VCaP (cell line): ENCODE data around the gene UGT1A3.

ENCODE experiments used
- H3K27ac ChIP-seq: fragments of 450-650 bp; 2 replicates; pipeline ENCODE4 v1.5.1; 2017
- TF ChIP-seq, protein P1 (sequence below): fragments of 450-650 bp; conservative IDR thresholded peaks from 2 replicates; pipeline ENCODE4 v1.5.1; 2017; ENCODE audit warnings: mild to moderate bottlenecking, moderate library complexity

The UGT1A3 gene

DNA sequence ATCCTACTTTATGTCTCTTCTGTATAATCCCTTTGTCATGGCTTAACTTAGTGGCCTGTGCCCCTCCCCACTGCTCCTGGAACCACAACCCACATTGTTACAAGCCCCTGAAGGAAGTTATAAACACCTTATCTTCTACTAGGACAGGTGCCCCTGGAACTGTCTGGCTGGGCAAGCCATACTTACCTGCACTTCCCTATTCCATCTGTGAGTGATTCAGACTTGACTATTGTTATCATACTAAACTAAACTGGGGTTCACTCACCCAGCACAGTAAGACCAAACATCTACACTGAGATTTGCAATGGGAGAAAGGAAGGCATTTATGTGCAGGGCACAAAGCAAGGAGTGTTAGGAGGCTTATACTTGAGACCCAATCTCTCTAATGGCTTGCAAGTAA, 39.8 kb upstream of the UGT1A3 start:
- TF ChIP-seq, protein P1, sequence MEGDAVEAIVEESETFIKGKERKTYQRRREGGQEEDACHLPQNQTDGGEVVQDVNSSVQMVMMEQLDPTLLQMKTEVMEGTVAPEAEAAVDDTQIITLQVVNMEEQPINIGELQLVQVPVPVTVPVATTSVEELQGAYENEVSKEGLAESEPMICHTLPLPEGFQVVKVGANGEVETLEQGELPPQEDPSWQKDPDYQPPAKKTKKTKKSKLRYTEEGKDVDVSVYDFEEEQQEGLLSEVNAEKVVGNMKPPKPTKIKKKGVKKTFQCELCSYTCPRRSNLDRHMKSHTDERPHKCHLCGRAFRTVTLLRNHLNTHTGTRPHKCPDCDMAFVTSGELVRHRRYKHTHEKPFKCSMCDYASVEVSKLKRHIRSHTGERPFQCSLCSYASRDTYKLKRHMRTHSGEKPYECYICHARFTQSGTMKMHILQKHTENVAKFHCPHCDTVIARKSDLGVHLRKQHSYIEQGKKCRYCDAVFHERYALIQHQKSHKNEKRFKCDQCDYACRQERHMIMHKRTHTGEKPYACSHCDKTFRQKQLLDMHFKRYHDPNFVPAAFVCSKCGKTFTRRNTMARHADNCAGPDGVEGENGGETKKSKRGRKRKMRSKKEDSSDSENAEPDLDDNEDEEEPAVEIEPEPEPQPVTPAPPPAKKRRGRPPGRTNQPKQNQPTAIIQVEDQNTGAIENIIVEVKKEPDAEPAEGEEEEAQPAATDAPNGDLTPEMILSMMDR = no peak
- H3K27ac ChIP-seq = no peak overlapping the region

DNA sequence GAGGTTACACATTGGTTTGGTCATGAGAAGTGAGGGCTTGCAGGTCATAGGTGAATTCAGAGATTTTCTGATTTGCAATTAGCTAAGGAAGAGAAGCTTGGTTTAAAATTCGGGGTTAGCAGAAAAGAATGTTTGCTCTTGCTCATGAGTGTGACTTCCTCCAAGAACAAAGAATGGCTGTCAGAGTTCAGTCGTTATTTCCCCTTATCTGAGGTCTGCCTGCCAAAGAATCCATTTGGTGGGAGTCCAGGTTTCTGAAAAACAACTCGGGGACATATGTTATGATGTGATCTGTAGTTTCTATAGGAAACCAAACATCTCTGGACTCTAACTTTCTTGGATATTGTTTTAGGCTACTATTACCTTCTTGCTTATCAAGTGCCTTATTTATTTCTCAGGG, 39.3 kb upstream of the UGT1A3 start:
- H3K27ac ChIP-seq = no peak overlapping the region
- TF ChIP-seq, protein P1 = no peak

DNA sequence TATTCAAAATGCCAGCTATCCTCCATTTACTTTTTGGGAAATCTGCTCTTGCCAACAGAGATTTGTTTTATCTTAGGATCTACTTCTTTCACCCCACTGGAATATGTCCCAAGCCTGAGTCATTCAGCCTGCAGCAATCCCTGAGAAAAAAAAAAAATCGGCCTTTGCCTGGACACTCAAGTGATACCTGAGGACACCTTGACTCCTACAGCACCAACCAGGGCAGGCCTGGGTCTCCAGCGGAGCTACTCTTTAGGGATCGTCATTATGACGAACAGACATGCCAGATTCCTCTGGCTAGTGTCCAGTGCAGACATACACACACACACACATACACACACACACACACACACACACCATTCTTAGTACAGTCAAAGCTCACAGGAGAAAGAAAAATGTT, 38.4 kb upstream of the UGT1A3 start:
- TF ChIP-seq, protein P1 = no peak
- H3K27ac ChIP-seq = no peak overlapping the region

- no peak overlapping the region for H3K27ac ChIP-seq
- TF ChIP-seq, protein P1 = no peak
Observed at GRCh38 chr2:233691443-233692433, 37.1 kb upstream of the UGT1A3 start.

GRCh38 chr2:233692648-233693047, 36.2 kb upstream of the UGT1A3 start, which contains the start of gene UGT1A6:
UGT1A6 (plus strand) TSS chr2:233692890; CDS start chr2:233693005, 115 bp downstream.
- H3K27ac ChIP-seq = no peak within 1 kb of the TSS
- TF ChIP-seq, protein P1 = no peak

DNA sequence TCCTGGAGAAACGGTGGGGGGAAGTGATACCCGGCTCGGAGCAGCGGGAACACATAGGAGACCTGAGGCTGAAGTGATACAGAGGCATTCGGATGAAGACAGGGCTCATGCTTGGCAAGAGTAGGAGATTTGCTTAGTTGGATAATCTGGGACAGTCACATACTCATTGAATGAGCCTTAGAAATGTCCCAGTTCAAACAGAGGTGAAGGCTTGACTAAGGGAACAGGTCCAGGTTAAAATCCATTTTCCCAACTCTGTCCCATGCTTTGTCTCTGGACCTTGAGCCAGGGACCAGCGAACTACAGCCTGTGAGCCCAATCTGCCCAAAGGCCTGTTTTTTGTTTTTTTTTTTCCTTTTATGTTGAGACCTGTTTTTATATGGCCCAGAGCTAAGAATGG, 34.9 kb upstream of the UGT1A3 start:
- TF ChIP-seq, protein P1 = no peak
- no peak overlapping the region for H3K27ac ChIP-seq

DNA sequence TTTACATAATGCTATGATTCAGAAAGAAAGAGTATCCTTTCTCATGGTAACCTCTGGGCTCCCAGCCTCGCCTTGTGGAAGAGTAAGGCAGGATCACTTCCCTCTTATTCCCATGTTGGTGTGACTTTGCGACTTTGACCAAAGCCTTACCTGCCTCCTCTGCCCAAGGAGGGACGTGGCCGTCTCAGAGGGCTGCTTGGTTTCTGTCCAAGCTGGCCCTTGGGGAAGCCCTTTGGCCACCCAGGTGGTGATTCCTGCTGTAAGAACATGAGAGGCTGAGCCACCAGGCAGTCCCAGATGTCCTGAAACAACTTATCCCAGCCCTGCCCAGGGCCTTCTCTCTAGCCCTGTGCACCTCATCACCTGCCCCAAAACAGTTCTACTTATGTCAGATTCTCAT, 30.1 kb upstream of the UGT1A3 start:
- H3K27ac ChIP-seq = peak overlapping the region; percentile 92
- TF ChIP-seq, protein P1 = no peak
